Measurements from ENCODE around the gene GOLGA1. TPM values are rescaled to one million over a fixed set of nuclear protein-coding genes. Genes with fewer than 3 reads are reported as not detected.
A peak's percentile ranks its signal among the peaks of the same experiment; 100 is the strongest.

GOLGA1 gene
- total and polyA plus RNA-seq, 9 of the 15 experiments (the other 6 are each of a cell fraction or from before 2014, with no cell fraction given): 2.9 to 15.9 (median 8.5) TPM

DNA sequence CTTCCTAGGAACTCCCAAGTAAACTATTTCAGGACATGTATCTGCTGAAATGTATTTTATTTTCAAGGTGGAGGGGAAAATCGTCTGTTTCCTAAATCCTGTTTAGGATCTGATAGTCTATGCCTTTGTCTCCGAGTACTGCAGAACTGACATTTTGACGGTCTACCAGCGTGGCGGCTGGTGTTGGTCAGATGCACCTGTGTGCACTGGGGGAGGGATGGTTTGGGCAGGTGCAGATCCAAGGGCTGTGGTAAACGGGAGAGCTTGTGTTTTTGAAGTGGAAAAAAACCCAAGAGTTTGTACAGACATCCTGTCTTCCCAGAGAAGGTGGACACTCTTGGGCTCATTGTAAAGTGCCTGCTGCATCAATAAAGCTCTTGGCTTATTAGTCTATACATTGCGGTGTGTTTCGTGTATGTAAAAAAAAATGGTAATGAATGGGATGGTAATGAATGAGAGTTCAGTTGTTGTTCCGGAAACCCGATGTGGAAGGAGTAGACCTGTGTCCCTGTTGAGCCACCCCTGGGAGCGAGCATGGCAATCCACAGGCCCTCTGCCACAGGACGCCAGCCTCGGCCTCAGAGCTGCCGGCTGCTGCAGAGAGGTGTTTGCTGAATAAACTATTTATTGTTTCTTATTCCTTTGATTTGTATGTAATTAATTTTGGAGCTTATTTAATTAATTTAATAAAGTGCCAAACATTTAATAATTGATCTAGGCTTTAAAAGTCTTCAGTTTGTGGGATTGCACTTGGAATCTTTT is 63.7 kb downstream of the GOLGA1 start:
- H3K9ac ChIP-seq (ENCODE audit: insufficient read depth in 1 of 2, low read depth in 2 of 2, low read length in 2 of 2): no peak overlapping the region
- ChIA-PET POLR2A (interaction anchor here (0.6 to 4.0 kb wide), 9 partner anchors 10 to 87 kb away, joined by 3 to 30 read pairs (median 6); partner anchors contain the start of genes ARPC5L and RPL35), CTCF (ENCODE audit: low intra/inter-chr PET ratio) (no interaction called here)
- BruUV-seq (replicated peaks): TSS peak; percentile 21
- H3K27ac ChIP-seq (ENCODE audit: extremely low read depth, low read depth, low read length): no peak overlapping the region
- no peak; the same call in 2 of the 3 replicates for ATAC-seq
- no peak for FAIRE-seq
- in situ Hi-C loops (cut with MboI): no loop called here
- DNase-seq (ENCODE audit: extremely low read depth in 1 of 4, low spot score in 3 of 4): no peak
- no peaks in the 10 kb centered on the region for H3K27me3 ChIP-seq (ENCODE audit: control insufficient read depth in 2 of 2, insufficient read depth in 2 of 2, low read length in 2 of 2)
- H3K4me2 ChIP-seq (ENCODE audit: insufficient read depth, low read length): no peak overlapping the region
- H2AFZ ChIP-seq (ENCODE audit: low read depth, low read length): no peak overlapping the region
- no peaks in the 10 kb centered on the region for H3K9me1 ChIP-seq (ENCODE audit: control insufficient read depth, insufficient read depth, low read length)
- TF ChIP-seq POLR2G (IDR thresholded peaks at IDR 0.05; ENCODE audit: low read depth, low read length): 0 out of 2 replicates have a peak, but pooled peaks have one; percentile 27
- TF ChIP-seq, protein P1, sequence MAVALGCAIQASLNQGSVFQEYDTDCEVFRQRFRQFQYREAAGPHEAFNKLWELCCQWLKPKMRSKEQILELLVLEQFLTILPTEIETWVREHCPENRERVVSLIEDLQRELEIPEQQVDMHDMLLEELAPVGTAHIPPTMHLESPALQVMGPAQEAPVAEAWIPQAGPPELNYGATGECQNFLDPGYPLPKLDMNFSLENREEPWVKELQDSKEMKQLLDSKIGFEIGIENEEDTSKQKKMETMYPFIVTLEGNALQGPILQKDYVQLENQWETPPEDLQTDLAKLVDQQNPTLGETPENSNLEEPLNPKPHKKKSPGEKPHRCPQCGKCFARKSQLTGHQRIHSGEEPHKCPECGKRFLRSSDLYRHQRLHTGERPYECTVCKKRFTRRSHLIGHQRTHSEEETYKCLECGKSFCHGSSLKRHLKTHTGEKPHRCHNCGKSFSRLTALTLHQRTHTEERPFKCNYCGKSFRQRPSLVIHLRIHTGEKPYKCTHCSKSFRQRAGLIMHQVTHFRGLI (CRISPR knock-in tag; IDR thresholded peaks at IDR 0.05): no peak
- TF ChIP-seq PHF8 (IDR thresholded peaks at IDR 0.05; ENCODE audit: borderline replicate concordance, low read length): no peak
- peak; percentile 67; the same call in 1 of the 2 replicates for TF ChIP-seq POLR2AphosphoS2 (IDR thresholded peaks at IDR 0.05; ENCODE audit: low read length)
- intact Hi-C loops (cut with micrococcal nuclease): no loop called here
- H3K79me2 ChIP-seq (ENCODE audit: control insufficient read depth, insufficient read depth, low read length): peaks cover 36% of the 10 kb centered on the region
- H3K36me3 ChIP-seq (ENCODE audit: control insufficient read depth, insufficient read depth, low read length): peaks cover 91% of the 10 kb centered on the region
- peaks cover 9% of the 10 kb centered on the region for H4K20me1 ChIP-seq (replicated peaks; ENCODE audit: control insufficient read depth, insufficient read depth, low read length)
- H3K9me3 ChIP-seq (replicated peaks; ENCODE audit: control insufficient read depth, insufficient read depth, low read depth, low read length): no peaks in the 10 kb centered on the region
- H3K4me1 ChIP-seq (replicated peaks in 1 of 2; ENCODE audit: control insufficient read depth in 2 of 2, insufficient read depth in 2 of 2, low read length in 2 of 2): peaks cover 3 to 4% of the 10 kb centered on the region in 2 experiments; a peak in 4 of 5 replicates
- no peak overlapping the region for H3K4me3 ChIP-seq
- whole genome bisulfite sequencing (ENCODE audit: insufficient coverage, low coverage, missing lambda C conversion rate): 84% methylated on average over 14 of the region's 14 CpGs
